GM19099 (cell line): ENCODE data around the gene AFMID.
A peak's percentile ranks its signal among the peaks of the same experiment; 100 is the strongest.

ENCODE experiments used
- POLR2A ChIP-seq: IDR thresholded peaks from 3 replicates; pipeline ENCODE4 v1.6.1; 2011; ENCODE audit warnings: low read depth; ENCODE audit not compliant: insufficient read length; ENCODE audit errors: extremely low read depth

Gene AFMID

GRCh38 chr17:78249818-78250806 lies 63.0 kb downstream of the AFMID start:
- TF ChIP-seq POLR2A = no peak

- TF ChIP-seq POLR2A = no peak
Measured at GRCh38 chr17:78250891-78251772, 64.0 kb downstream of the AFMID start.

- TF ChIP-seq POLR2A = no peak
Measured at GRCh38 chr17:78251773-78252103, 64.6 kb downstream of the AFMID start.

- TF ChIP-seq POLR2A = no peak
Measured at GRCh38 chr17:78252111-78252634, 65.0 kb downstream of the AFMID start.

- no peak for TF ChIP-seq POLR2A
Measured at GRCh38 chr17:78252701-78253635, 65.8 kb downstream of the AFMID start.

- peak; percentile 23 for TF ChIP-seq POLR2A
Measured at GRCh38 chr17:78253946-78254672, 66.9 kb downstream of the AFMID start.

GRCh38 chr17:78255029-78255656 lies 68.0 kb downstream of the AFMID start:
- no peak for TF ChIP-seq POLR2A

GRCh38 chr17:78255953-78256706 lies 69.0 kb downstream of the AFMID start:
- TF ChIP-seq POLR2A = no peak

- no peak for TF ChIP-seq POLR2A
Measured at GRCh38 chr17:78256707-78257591, 69.8 kb downstream of the AFMID start.
